B cell (primary cell): ENCODE measurements around the gene SPATA2. TPM values are rescaled to one million over a fixed set of nuclear protein-coding genes. Genes with fewer than 3 reads are reported as not detected.

Experiments
- ATAC-seq: fragments of 200-7000 bp; cut with Tn5 transposase; one replicate; pipeline ENCODE4 v1.10.0; 2021; ENCODE audit warnings: low read depth, mild to moderate bottlenecking, moderate number of reproducible peaks, moderate library complexity
- CTCF ChIA-PET: fragments of 350-600 bp; sonication (Branson Sonifier 250); formaldehyde crosslinking; loops from one replicate; lab custom pipeline; 2021; ENCODE audit warnings: antibody characterized with exemption, inconsistent platforms; lab: Charles Lee
- POLR2A ChIA-PET: fragments of 350-600 bp; sonication (Branson Sonifier 250); formaldehyde crosslinking; loops from one replicate; lab custom pipeline; 2021; ENCODE audit warnings: antibody characterized with exemption; lab: Charles Lee
- DNase-seq: peaks from one replicate; pipeline ENCODE4 v3.0.0; 2013
- H2AFZ ChIP-seq: 2 replicates; pipeline ENCODE4 v1.6.1; 2012; ENCODE audit warnings: mild to moderate bottlenecking, low read depth, low read length; ENCODE audit not compliant: insufficient read depth, poor library complexity, severe bottlenecking
- H3K27ac ChIP-seq, 2 donors: 1 replicate in 1 of 2; 2 replicates in 1 of 2; pipeline ENCODE4 v1.5.1; 2012 to 2013; ENCODE audit warnings: low read length in 2 of 2, mild to moderate bottlenecking in 2 of 2, moderate library complexity in 1 of 2
- H3K27me3 ChIP-seq, 4 experiments: fragments of 200-600 bp in 1 of 4; sonication (generic) in 1 of 4; replicated peaks in 1 of 4; 1 replicate in 2 of 4; 2 replicates in 2 of 4; pipeline versions ENCODE4 v1.6.1 to v1.7.0; 2013 to 2016; ENCODE audit warnings: low read length in 3 of 4, mild to moderate bottlenecking in 2 of 4, mixed read lengths in 1 of 4, moderate library complexity in 1 of 4; ENCODE audit not compliant: insufficient read depth in 4 of 4, control insufficient read depth in 3 of 4; ENCODE audit errors: control extremely low read depth in 1 of 4
- H3K36me3 ChIP-seq, 2 experiments: replicated peaks in 1 of 2; 1 replicate in 1 of 2; 2 replicates in 1 of 2; pipeline versions ENCODE4 v1.6.1 to v1.7.1; 2013; ENCODE audit warnings: low read length in 1 of 2; ENCODE audit not compliant: insufficient read depth in 2 of 2, control insufficient read depth in 1 of 2; ENCODE audit errors: control extremely low read depth in 1 of 2, extremely low read depth in 1 of 2
- H3K4me1 ChIP-seq, 2 donors: fragments of 200-600 bp in 1 of 2; sonication (generic) in 1 of 2; 1 replicate in 1 of 2; 2 replicates in 1 of 2; pipeline versions ENCODE4 v1.5.1 to v1.6.1; 2013 to 2017; ENCODE audit warnings: low read length in 2 of 2; ENCODE audit not compliant: control insufficient read depth in 2 of 2, insufficient read depth in 2 of 2
- H3K4me2 ChIP-seq: replicated peaks from 2 replicates; pipeline ENCODE3; 2012; ENCODE audit warnings: mild to moderate bottlenecking, low read depth, low read length; ENCODE audit not compliant: poor library complexity, severe bottlenecking
- H3K4me3 ChIP-seq, 5 experiments: fragments of 200-600 bp in 1 of 5; sonication (generic) in 1 of 5; 1 replicate in 3 of 5; 2 replicates in 2 of 5; pipeline versions ENCODE4 v1.5.1 to v1.7.0; 2011 to 2016; ENCODE audit warnings: low read length in 4 of 5, mild to moderate bottlenecking in 4 of 5, low read depth in 2 of 5, control low read depth in 1 of 5, moderate library complexity in 1 of 5; ENCODE audit not compliant: insufficient read depth in 1 of 5; ENCODE audit errors: control extremely low read depth in 1 of 5, extremely low read depth in 1 of 5
- H3K79me2 ChIP-seq: fragments of 200-600 bp; sonication (generic); one replicate; pipeline ENCODE4 v1.6.0; 2016; ENCODE audit warnings: low read length; ENCODE audit not compliant: control insufficient read depth, insufficient read depth
- H3K9ac ChIP-seq: fragments of 200-600 bp; sonication (generic); 2 replicates; pipeline ENCODE4 v1.6.1; 2017; ENCODE audit warnings: mild to moderate bottlenecking, low read length, moderate library complexity
- H3K9me3 ChIP-seq, 3 donors: one replicate each; pipeline versions ENCODE4 v1.6.1 to v1.7.1; 2013; ENCODE audit warnings: low read length in 2 of 3; ENCODE audit not compliant: control insufficient read depth in 2 of 3, insufficient read depth in 1 of 3; ENCODE audit errors: control extremely low read depth in 1 of 3
- H4K20me1 ChIP-seq: 2 replicates; pipeline ENCODE4 v1.6.0; 2012; ENCODE audit warnings: mild to moderate bottlenecking, low read length; ENCODE audit not compliant: insufficient read depth, control insufficient read depth, poor library complexity, severe bottlenecking
- H3K27ac Mint-ChIP-seq: one replicate; pipeline ENCODE4 v1.8.0; 2021; ENCODE audit warnings: mixed read lengths
- H3K27me3 Mint-ChIP-seq: one replicate; pipeline ENCODE4 v1.8.0; 2021; ENCODE audit warnings: mixed read lengths
- H3K4me1 Mint-ChIP-seq: one replicate; pipeline ENCODE4 v1.8.0; 2021; ENCODE audit warnings: mixed read lengths
- H3K4me3 Mint-ChIP-seq: one replicate; pipeline ENCODE4 v1.8.0; 2021; ENCODE audit warnings: mixed read lengths
- H3K9me3 Mint-ChIP-seq: one replicate; pipeline ENCODE4 v1.8.0; 2022; ENCODE audit warnings: mixed read lengths; ENCODE audit not compliant: insufficient read depth
- CTCF ChIP-seq: fragments of 200-600 bp; IDR thresholded peaks from one replicate; pipeline ENCODE4 v1.8.0; 2022; ENCODE audit warnings: antibody characterized with exemption, mild to moderate bottlenecking
- EZH2 ChIP-seq: IDR thresholded peaks from 2 replicates; pipeline ENCODE4 v1.6.1; 2012; ENCODE audit warnings: borderline replicate concordance, low read depth, mild to moderate bottlenecking, moderate library complexity, low read length; ENCODE audit not compliant: insufficient read depth, poor library complexity, severe bottlenecking
- WGBS: methylation state at CpG from one replicate; pipeline ENCODE4 v1.1.5; 2013; ENCODE audit warnings: missing lambda C conversion rate; ENCODE audit not compliant: insufficient coverage; 5-methylcytosine and 5-hydroxymethylcytosine counted together
- intact Hi-C: fragments of 100-400 bp; cut with micrococcal nuclease; formaldehyde crosslinking; loops from one replicate; pipeline ENCODE4 v1.10.0; 2022
- polyA minus RNA-seq: library from RNA; depleted of rRNA, polyadenylated mRNA; stranded (reverse); fragments of >200 nt; gene quantifications from 2 replicates; pipeline ENCODE4 v1.2.3, GENCODE V29; 2012
- polyA plus RNA-seq: library from polyadenylated mRNA; depleted of rRNA; stranded (reverse); fragments of >200 nt; gene quantifications from 2 replicates; pipeline ENCODE4 v1.2.3, GENCODE V29; 2012
- total RNA-seq, 2 donors: library from RNA; stranded (reverse); fragments of 120-200 nt in 1 of 2; gene quantifications; 1 replicate in 1 of 2; 2 replicates in 1 of 2; pipeline versions ENCODE4 v1.2.3 to v1.2.4, GENCODE V29; 2013 to 2022

The SPATA2 gene, protein sequence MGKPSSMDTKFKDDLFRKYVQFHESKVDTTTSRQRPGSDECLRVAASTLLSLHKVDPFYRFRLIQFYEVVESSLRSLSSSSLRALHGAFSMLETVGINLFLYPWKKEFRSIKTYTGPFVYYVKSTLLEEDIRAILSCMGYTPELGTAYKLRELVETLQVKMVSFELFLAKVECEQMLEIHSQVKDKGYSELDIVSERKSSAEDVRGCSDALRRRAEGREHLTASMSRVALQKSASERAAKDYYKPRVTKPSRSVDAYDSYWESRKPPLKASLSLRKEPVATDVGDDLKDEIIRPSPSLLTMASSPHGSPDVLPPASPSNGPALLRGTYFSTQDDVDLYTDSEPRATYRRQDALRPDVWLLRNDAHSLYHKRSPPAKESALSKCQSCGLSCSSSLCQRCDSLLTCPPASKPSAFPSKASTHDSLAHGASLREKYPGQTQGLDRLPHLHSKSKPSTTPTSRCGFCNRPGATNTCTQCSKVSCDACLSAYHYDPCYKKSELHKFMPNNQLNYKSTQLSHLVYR
- total RNA-seq (10.6 and 10.7 TPM in 2 replicates), polyA plus RNA-seq (20.0 and 27.1 TPM in 2 replicates), polyA minus RNA-seq (5.0 and 8.3 TPM in 2 replicates)
- total RNA-seq (2013) = 2.5 TPM

DNA sequence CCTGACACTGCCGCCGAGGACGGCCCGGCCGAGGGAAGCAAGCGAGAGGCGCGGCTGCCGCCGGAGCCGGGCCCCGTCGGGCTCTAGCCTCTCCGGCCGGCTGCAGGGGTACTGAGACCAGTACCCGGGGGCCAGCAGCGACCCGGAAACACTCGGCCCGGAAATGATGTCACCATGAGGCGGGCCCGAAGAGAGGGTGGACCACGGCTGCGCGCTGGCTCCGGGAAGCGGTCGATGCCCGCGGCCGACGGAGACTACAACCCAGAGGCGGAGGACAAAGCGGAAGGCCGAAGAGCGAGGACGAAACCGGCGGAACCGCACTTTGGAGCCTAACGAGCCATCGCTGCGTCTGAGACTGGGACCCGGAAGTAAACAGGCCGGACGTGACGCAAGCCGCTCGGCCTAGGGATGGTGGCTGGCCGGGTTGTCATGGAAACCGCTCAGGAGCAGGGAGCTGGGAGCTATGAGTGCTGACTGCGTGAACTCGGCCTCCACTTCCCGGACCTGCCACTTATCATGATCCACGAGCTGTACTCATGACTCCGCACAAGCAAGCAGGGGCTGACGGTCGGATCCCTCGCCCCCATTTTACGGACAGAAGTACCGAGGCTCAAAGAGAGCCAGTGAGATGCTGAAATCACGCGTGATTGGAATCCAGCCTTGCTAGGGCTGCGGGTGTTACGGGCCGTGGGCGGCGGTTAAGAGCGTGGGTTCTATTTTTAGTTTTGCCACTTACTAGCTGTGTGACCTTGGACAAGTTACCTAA lies at the start of gene SPATA2:
TSS of gene SPATA2 (minus strand) at position 150 of the 766 bp plus-strand sequence. CDS start 7,039 bp downstream, outside the sequence.
- DNase-seq (peak; percentile 99), ATAC-seq (peak; percentile 81)
- Mint-ChIP-seq H3K4me1 (peaks cover 31% of the 10 kb centered on the region), H3K9me3 (no peaks in the 10 kb centered on the region), H3K27me3 (no peaks in the 10 kb centered on the region), H3K4me3 (peak within 1 kb of the TSS; percentile 99), H3K27ac (peak within 1 kb of the TSS; percentile 100)
- TF ChIP-seq EZH2 (no peak), CTCF (no peak)
- H3K4me2 ChIP-seq = peak within 1 kb of the TSS; percentile 86
- H3K79me2 ChIP-seq = peaks cover 55% of the 10 kb centered on the region
- H3K9me3 ChIP-seq = no peaks in the 10 kb centered on the region
- ChIA-PET POLR2A (interaction anchor here (2.1 kb wide), 1 partner anchor 20 kb away, joined by 19 read pairs; the partner anchor contains the start of gene RNF114), CTCF (interaction anchor here (0.6 to 2.3 kb wide), 3 partner anchors 12 to 156 kb away, joined by 3 to 6 read pairs (median 5); partner anchors contain the start of gene RNF114)
- peak within 1 kb of the TSS; percentile 92 for H2AFZ ChIP-seq
- H3K27ac ChIP-seq = peak within 1 kb of the TSS; percentile 97 to 99
- H3K4me1 ChIP-seq = peaks cover 12 to 26% of the 10 kb centered on the region in 2 donors
- peak within 1 kb of the TSS; percentile 87 for H3K9ac ChIP-seq
- peaks cover 17% of the 10 kb centered on the region for H4K20me1 ChIP-seq
- no peaks in the 10 kb centered on the region for H3K36me3 ChIP-seq
- H3K4me3 ChIP-seq = peak within 1 kb of the TSS; percentile 79 to 96 (median 93)
- WGBS = under 1% methylated on average over 66 of the region's 69 CpGs
- no peaks in the 10 kb centered on the region for H3K27me3 ChIP-seq
- intact Hi-C loops = loop anchor here (1.0 to 10.0 kb wide), 7 partner anchors 13 to 993 kb away; partner anchors contain the start of genes ARFGEF2, B4GALT5, PARD6B and RNF114
